ENCODE data around the gene SNAPIN.

Gene SNAPIN

DNA sequence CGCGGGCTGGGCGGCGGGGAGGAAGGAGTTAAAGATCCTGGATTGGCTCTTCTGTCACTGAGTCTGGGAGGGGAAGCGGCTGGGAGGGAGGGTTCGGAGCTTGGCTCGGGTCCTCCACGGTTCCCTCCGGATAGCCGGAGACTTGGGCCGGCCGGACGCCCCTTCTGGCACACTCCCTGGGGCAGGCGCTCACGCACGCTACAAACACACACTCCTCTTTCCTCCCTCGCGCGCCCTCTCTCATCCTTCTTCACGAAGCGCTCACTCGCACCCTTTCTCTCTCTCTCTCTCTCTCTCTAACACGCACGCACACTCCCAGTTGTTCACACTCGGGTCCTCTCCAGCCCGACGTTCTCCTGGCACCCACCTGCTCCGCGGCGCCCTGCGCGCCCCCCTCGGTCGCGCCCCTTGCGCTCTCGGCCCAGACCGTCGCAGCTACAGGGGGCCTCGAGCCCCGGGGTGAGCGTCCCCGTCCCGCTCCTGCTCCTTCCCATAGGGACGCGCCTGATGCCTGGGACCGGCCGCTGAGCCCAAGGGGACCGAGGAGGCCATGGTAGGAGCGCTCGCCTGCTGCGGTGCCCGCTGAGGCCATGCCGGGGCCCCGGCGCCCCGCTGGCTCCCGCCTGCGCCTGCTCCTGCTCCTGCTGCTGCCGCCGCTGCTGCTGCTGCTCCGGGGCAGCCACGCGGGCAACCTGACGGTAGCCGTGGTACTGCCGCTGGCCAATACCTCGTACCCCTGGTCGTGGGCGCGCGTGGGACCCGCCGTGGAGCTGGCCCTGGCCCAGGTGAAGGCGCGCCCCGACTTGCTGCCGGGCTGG is 20.2 kb downstream of the SNAPIN start, which contains the start of gene NPR1:
TSS of gene NPR1 (plus strand) at position 170 of the 818 bp plus-strand sequence. CDS start at position 591, 421 bp downstream.
- DNase-seq: no peak

DNA sequence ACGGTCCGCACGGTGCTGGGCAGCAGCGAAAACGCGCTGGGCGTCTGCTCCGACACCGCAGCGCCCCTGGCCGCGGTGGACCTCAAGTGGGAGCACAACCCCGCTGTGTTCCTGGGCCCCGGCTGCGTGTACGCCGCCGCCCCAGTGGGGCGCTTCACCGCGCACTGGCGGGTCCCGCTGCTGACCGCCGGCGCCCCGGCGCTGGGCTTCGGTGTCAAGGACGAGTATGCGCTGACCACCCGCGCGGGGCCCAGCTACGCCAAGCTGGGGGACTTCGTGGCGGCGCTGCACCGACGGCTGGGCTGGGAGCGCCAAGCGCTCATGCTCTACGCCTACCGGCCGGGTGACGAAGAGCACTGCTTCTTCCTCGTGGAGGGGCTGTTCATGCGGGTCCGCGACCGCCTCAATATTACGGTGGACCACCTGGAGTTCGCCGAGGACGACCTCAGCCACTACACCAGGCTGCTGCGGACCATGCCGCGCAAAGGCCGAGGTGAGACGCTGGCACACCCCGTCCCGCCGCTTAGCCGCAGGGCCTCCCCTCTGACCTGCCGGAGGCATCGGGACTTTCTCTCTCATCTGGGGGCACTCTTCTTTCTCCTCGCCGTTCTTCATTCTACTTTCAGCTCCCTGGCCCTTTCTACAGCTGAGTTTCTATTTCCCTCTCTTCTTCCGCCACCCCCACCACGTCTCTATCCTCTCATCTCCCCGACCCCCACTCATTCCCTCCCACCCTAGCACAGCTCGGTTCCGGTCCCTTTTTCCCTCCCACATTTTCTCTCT is 21.0 kb downstream of the SNAPIN start:
- DNase-seq: no peak

DNA sequence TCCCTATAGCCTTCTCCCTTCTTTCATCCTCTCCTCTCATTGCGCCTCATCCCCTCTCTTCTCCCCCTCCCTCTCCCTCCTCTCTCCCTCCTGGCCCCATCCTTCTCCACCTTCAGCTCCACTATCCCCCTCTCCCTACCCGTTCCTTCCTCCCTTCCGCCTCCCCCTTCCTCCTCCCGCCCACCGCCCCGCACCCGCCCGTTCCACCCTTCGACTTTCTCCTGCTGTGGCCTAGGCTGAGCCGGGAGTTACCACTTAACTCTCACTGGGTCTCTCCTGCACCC is 21.6 kb downstream of the SNAPIN start:
- no peak for DNase-seq

DNA sequence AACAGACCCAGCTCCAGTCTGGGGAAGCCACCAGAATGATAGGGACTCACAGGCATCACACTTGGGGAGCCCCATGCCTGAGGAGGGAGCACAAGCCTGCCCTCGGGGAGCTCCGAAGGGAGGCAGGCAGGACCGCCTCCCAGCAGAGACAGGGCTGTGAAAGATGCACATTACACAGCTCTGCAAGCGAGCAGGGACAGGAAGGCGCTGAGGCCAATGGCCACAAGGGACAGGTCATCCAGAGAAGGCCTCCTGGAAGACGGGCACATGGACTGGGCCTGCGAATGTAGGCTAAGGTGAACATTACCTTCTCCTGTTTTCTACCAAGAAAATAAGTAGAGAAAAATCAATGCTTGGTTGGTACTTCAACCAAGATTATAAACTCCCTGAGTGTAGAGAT is 24.2 kb downstream of the SNAPIN start:
- no peak for DNase-seq

DNA sequence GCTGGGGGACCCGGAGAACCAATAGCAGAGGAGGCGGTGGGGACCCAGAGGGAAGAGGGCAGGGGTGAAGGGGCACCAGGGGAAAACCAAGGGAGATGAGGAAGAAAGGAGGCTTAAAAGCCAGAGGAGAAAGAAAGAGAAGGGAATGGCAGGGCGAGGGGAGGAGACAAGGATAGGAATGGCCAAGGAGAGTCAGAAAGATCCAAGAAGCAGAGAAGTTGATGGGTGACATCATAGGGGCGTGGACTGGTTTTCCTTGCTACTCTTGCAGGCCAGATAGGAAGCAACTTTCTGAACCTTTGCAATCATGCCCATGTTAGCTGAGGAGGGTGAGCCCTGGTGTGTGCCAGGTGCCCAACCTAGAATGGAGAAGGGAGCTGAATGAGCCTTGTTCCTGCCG is 25.4 kb downstream of the SNAPIN start:
- no peak for DNase-seq

DNA sequence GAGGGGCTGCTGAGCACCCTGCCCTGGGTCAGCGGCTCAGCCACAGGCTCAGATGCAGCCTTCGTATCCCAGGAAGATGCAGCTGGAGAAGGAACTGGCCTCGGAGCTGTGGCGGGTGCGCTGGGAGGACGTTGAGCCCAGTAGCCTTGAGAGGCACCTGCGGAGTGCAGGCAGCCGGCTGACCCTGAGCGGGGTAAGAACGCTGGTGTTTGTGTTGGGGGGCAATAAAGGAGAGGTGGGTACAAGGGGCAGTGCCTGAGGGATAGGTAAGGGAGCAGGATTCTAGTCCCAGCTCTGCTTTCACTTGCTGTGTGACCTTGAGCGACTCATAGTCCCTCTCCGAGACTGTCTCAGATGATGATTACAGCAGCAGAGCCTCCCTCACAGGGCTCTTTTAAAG is 26.4 kb downstream of the SNAPIN start:
- DNase-seq: no peak

DNA sequence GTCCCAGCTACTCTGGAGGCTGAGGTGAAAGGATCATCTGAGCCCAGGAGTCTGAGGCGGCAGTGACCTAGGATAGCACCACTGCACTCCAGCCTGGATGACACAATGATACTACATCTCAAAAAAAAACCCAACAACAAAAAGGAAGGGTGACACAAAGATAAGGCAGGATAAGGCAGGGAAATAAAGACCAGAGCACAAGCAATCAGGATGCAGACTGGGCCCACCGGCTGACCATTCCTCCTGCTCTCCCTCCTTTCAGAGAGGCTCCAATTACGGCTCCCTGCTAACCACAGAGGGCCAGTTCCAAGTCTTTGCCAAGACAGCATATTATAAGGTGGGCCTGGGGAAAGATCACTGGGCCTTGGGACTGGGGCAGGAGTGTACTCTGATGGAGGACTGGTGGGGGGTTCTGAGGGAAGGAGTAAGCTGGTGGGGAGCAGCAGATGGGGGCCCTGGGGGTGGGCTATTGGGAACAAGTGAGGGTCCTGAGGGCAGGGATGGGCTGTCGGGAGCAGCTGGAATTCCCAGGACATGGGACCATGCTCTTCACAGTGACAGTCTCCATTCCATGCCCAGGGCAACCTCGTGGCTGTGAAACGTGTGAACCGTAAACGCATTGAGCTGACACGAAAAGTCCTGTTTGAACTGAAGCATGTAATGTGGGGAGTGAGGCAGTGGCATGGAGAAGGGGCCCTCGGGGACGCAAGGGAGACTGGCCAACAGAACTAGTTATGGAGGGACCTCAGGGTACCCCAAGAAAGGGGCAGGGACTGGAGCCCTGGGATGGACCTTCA is 27.2 kb downstream of the SNAPIN start:
- no peak for DNase-seq

DNA sequence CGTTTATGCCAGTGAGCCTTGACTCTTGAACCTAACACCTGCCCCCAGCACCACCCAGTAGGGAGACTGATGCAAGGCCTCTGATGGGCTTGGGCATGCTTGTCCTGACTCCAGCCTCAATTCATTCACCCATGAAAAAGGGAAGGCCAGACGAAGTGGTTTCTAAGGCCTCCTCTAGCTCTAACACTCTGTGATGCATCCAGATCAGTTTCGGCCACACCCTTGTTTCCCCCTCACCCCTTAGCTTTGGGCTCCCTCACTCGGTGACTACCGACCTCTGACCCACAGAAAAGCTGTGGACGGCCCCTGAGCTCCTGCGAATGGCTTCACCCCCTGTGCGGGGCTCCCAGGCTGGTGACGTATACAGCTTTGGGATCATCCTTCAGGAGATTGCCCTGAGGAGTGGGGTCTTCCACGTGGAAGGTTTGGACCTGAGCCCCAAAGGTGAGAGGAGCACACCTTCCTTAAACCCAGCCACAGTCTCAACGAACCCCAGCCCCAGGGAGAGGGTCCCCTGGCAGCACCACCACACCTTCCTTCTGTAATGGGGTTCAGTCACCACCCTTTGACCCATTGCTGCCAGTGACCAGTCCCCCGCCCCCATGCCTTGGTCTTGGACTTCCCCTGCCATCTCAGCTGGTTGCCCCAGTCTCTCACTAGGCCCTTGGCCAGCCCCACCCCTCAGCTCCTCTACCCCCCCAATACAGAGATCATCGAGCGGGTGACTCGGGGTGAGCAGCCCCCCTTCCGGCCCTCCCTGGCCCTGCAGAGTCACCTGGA is 29.0 kb downstream of the SNAPIN start:
- DNase-seq: no peak

DNA sequence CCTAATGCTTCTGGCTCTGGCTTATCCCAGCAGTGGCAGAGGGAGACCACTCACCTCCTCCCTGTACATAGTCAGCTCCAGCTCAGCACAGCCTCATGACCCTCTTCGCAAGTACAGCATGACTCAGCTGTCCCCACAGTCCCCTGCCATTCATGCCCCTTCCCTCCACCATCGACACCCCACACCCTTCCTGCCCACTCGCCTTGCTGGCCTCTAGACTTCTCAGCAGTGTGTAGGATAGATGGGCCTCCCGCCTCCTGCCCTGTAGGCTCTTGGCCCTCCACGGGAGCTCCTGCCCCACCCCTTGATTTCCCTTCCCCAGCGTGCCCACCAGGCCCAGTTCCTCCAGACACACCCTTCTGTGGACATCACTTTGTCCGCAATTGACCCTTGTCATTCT is 29.8 kb downstream of the SNAPIN start:
- no peak for DNase-seq

DNA sequence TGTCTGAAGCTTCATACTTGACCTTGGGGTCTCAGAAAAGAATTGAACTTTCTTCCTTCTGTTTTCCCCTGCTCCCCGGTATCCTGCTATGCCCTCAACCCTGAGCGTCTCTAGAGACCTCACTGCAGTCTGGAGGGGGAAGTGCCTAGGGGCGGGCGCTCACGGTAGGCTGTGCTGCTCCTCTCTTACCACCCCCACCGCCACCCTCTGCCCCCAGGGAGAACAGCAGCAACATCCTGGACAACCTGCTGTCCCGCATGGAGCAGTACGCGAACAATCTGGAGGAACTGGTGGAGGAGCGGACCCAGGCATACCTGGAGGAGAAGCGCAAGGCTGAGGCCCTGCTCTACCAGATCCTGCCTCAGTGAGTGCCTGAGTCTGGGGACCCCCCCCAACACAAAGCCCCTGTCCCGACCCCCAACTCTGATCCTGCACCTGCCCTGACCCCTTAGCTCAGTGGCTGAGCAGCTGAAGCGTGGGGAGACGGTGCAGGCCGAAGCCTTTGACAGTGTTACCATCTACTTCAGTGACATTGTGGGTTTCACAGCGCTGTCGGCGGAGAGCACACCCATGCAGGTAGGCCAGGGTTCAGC is 30.3 kb downstream of the SNAPIN start:
- no peak for DNase-seq

DNA sequence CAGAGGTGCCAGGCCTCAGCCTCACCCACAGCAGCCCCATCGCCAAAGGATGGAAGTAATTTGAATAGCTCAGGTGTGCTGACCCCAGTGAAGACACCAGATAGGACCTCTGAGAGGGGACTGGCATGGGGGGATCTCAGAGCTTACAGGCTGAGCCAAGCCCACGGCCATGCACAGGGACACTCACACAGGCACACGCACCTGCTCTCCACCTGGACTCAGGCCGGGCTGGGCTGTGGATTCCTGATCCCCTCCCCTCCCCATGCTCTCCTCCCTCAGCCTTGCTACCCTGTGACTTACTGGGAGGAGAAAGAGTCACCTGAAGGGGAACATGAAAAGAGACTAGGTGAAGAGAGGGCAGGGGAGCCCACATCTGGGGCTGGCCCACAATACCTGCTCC is 35.0 kb downstream of the SNAPIN start:
- DNase-seq: no peak

DNA sequence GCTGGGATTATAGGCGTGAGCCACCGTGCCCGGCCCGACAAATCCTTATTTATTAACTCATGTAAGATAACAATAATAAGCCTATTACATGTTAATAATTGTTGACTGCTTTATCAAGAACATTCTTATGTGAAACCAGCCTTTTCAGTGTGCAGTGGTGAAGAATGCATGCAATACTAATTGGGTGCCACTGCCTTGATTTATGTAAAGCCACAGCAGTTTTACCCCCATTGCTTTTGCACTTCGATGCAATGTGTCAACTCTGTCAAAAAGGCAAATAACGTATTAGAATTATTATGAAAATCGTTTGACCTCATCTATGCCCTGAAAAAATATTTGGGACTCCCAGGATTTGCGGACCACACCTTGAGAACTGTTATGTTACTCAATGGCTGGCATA is 38.2 kb downstream of the SNAPIN start:
- no peak for DNase-seq

DNA sequence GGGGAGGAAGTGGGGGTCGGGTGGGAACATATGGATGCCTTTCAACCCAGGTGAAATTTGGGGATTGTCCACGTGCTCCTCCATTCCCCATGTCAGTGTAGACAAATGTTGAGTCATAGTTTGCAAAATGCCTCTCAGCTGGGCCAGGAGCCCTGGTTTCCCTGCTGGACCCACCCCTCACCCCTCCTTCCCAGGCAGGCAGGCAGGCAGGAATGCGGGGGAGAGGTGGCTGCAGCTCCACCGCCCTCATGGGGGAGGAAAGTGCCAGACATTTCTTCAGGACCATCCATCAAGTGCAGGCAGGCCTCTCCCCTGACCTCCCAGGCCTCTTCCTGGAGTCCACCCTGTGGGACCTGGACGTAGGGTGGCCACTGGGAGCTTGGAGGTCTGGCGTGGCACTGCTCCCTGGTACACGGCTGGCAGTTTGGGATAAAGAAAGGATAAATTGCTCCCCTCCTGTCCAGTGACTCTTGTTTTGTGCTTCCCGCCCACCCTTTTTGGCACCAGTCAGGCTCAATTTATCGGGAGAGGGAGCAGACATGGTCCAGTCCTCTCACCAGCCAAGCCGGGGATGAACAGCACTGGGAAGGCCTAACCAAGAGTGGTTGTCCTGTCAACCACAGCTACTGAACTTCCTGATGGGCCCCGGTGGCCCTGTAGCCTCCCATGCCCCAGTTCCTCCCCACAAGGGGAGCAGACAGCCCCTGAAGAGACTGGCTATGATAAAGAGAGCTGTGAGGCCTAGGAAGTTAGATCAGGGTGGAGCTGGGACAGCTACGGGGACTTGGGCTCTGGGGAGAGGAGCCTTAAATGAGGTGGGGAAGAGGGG is 38.9 kb downstream of the SNAPIN start:
- DNase-seq: no peak

DNA sequence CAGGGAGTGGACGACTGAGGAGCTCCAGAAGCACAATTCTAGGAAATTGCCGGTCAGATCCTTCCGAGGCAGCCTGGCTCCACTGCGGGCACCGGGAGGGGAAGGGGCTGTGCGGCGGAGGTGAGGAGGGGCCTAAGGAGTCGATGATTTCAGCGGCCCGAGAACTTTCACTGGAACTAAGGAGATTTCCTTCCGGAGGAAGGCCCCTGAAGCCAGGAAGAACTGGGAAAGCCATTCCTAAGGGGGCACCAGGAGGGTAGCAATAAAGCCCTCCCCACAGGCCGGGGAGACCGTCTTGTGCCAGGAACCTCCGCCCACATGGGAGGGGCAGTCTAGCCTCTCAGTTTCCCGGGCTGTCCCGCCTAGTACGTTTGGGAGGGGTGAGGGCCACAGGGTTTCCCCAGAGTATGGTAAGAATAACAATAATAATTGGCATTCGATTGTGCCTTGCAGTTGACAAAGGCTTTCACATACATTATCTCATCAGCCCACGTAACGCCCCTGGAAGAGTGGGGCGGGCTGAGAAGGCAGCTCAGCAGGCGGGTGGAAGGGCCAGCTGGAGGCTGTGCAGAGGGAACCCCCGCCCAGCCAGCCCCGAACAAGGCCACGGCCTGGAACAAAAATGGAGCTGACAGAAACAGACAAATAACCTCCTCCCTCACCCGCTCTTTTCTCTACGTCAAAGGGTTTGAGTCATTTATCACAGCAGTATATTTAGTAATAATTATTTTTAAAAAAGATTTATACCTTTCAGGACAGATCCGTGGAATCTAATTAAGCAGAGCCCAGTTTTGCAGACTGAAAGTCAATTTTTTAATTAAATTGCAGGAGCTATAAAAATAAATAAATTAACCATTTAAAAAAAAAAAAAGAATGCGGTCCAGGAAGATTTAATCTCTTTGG is 39.8 kb downstream of the SNAPIN start:
- DNase-seq: peak; percentile 22

DNA sequence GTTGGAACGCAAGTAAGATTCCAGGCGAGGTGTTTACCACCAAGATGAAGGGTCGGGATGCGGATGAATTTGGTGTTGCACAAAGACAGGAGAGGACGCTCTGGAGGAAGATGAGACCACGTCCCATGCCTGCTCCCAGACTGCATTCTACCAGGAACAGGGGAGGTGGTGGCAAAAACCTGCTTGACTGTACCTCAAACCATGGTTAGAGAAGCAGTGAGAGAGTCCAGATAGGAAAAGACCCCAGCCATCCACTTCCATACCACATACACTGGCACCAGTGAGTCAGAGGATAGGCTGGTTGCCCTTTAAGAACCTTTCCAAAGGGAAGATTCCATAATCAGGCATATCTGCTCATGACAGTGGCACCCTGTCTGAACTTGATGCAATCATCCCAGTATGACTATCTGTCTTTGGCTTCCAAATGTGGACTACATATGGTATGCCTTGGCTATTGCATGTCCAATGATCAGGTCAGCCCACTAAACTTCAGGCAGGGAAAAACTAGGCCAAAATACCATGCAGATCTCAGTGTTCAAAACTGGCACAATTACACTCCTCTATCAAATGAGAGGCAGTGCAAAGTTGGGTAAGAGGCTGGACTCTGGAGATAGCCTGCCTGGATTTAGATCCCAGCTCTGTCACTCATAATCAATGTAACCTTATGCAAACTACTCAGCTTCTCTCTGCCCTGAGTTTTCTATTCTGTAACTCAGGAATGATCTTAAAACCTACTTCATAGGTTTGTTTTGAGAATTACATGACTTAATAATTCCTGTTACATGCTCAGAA is 40.6 kb downstream of the SNAPIN start:
- DNase-seq: peak; percentile 59

DNA sequence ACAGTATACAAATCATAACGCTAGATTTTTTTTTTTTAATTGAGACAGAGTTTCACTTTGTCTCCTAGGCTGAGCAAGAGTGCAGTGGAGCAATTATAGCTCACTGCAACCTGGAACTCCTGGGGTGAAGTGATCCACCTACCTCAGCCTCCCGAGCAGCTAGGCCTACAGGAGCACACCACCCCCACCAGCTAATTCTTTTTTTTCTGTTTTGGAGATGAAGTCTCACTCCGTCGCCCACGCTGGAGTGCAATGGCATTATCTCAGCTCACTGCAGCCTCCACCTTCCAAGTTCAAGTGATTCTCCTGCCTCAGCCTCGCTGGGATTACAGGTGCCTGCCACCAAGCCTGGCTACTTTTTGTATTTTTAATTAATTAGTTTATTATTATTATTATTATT is 41.3 kb downstream of the SNAPIN start:
- DNase-seq: no peak

DNA sequence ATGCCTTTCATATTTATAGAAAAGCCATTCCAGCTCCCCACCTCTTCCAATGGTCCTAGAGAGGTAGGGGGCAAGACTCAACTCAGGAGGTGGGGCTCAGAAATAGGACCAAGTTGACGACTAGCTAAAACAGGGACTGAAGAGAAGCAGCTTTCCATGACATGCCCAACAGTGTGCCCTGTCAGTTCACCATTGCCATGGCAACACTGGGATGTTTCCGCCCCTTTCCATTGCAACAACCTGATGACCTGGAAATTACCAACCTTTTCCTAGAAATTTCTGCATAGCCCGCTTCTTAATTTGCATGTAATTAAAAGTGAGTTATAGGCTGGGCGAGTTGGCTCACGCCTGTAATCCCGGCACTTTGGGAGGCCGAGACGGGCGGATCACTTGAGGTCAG is 47.0 kb downstream of the SNAPIN start:
- no peak for DNase-seq

DNA sequence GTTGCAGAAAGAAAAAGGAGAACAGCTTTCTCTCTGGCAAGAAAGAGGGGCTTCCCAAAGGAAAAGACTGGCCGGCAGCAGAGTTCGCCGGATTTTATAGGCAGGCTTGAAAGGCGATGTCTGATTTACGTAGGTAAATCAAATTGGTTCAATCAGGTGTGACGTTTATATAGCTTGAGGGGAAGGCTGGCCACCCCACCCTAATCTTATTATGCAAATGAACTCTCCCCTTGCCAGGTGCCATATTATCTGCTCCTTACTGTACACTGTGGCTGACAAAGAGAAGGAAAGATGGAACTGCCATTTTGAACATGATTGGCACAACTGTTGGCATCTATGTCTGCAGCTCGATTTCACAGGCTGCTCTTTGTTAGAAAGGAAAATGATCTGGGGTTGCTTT is 52.5 kb downstream of the SNAPIN start:
- DNase-seq: no peak
